ENCODE data around the gene IGSF21. TPM values are rescaled to one million over a fixed set of nuclear protein-coding genes. Genes with fewer than 3 reads are reported as not detected.

Gene IGSF21
- total RNA-seq, 1 donor, result not detected

DNA sequence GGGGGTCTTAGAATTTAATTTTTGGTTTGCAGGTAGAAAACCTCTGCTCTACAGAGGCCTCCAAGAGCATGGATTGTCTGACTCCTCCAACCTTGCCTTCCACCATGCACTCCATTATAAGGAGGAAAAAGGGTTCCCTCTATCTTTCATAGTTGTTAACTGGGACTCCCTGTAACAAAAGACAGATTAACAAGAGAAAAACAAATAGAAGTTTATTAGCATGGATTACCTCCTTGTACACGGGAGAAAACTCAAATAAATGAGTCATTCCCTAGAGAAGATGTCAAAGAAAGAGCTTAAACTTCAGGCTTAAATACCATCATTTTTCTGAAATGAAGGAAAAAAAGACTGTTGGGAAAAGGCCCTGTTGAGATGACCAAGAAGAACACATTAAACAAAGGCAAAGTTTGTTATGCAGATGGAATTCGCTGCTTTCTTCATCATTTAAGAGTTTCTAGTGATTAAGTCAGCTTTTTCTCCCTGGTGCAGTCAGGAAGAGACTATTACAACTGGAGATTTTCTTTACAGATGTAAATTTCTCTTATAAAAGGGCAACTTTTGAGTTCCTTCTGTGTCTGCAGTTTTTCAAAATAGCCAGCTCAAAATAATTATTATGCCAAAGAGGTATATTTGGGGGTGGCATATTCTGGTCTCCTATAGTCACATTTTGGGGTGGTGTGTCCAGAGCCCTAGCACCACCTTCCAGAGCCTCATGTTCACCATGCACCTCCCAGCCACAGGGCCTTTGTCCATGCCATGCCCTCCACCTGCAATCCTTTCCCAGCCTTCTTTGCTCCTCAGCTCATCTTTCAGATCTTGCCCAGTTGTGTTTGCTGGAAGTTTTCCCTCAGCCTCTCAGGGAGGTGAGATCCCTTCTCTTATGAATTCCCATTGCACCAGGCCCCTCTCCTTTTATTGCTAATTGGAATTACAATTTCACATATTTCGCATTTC is 310.0 kb downstream of the IGSF21 start:
- H3K4me3 ChIP-seq (ENCODE audit: insufficient read depth, low read length), result no peak overlapping the region
- no peaks in the 10 kb centered on the region for H3K9me3 ChIP-seq (ENCODE audit: low read depth, low read length)
- DNase-seq (ENCODE audit: insufficient read length, low spot score, missing footprints), result no peak
- no peaks in the 10 kb centered on the region for H3K36me3 ChIP-seq (ENCODE audit: insufficient read depth, low read length)
- H4K20me1 ChIP-seq (ENCODE audit: insufficient read depth, low read length), result no peaks in the 10 kb centered on the region
- H2AFZ ChIP-seq (ENCODE audit: low read length), result no peak overlapping the region
- TF ChIP-seq, protein P1, sequence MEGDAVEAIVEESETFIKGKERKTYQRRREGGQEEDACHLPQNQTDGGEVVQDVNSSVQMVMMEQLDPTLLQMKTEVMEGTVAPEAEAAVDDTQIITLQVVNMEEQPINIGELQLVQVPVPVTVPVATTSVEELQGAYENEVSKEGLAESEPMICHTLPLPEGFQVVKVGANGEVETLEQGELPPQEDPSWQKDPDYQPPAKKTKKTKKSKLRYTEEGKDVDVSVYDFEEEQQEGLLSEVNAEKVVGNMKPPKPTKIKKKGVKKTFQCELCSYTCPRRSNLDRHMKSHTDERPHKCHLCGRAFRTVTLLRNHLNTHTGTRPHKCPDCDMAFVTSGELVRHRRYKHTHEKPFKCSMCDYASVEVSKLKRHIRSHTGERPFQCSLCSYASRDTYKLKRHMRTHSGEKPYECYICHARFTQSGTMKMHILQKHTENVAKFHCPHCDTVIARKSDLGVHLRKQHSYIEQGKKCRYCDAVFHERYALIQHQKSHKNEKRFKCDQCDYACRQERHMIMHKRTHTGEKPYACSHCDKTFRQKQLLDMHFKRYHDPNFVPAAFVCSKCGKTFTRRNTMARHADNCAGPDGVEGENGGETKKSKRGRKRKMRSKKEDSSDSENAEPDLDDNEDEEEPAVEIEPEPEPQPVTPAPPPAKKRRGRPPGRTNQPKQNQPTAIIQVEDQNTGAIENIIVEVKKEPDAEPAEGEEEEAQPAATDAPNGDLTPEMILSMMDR (IDR thresholded peaks at IDR 0.05; ENCODE audit: extremely low read depth, low read depth, low read length), result no peak
- no peaks in the 10 kb centered on the region for H3K79me2 ChIP-seq (ENCODE audit: insufficient read depth, low read length)
- H3K27me3 ChIP-seq (ENCODE audit: insufficient read depth, low read length), result no peaks in the 10 kb centered on the region
- no peaks in the 10 kb centered on the region for H3K4me1 ChIP-seq (ENCODE audit: insufficient read depth, low read length)
- H3K4me2 ChIP-seq (ENCODE audit: insufficient read depth, low read length), result no peak overlapping the region
- H3K27ac ChIP-seq (ENCODE audit: low read depth, low read length), result no peak overlapping the region

DNA sequence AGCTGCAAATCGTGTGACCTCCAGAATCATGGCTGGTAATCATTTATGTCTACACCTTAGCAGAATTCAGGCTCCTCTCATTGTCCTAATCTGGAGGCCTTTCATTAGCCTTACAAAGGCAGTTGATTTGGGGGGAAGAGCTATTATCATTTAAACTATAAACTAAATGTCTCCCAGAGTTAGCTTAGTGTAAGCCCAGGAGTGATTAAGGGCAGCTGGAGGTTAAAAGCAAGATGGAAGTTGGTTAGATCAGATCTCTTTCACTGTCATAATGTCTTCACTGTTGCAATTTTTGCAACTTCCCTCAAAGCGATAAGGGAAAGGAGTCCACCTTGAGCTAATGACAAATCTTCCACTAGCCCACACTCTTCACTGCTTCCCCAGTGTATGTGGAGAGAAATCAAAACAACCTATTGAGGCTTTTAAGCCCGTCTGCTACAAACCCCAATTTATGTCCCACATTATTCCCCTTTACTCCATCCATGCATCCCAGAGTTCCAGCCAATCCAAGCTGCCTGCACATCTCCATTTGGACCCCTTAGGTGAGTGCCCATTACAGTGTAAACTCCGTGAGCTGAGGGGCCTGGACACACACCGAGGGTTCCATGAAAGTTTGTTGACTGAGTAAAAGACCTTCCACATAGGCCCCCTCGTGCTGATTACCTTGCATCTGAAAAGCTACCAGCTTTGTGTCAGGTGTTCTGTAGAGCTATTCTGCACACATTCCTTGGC is 311.7 kb downstream of the IGSF21 start:
- H3K4me2 ChIP-seq (ENCODE audit: insufficient read depth, low read length), result no peak overlapping the region
- H3K27me3 ChIP-seq (ENCODE audit: insufficient read depth, low read length), result no peaks in the 10 kb centered on the region
- no peak for DNase-seq (ENCODE audit: insufficient read length, low spot score, missing footprints)
- no peaks in the 10 kb centered on the region for H3K9me3 ChIP-seq (ENCODE audit: low read depth, low read length)
- H4K20me1 ChIP-seq (ENCODE audit: insufficient read depth, low read length), result no peaks in the 10 kb centered on the region
- H3K36me3 ChIP-seq (ENCODE audit: insufficient read depth, low read length), result no peaks in the 10 kb centered on the region
- TF ChIP-seq, protein P1 (IDR thresholded peaks at IDR 0.05; ENCODE audit: extremely low read depth, low read depth, low read length), result no peak
- H3K79me2 ChIP-seq (ENCODE audit: insufficient read depth, low read length), result no peaks in the 10 kb centered on the region
- no peak overlapping the region for H3K4me3 ChIP-seq (ENCODE audit: insufficient read depth, low read length)
- no peak overlapping the region for H3K27ac ChIP-seq (ENCODE audit: low read depth, low read length)
- no peak overlapping the region for H2AFZ ChIP-seq (ENCODE audit: low read length)
- H3K4me1 ChIP-seq (ENCODE audit: insufficient read depth, low read length), result no peaks in the 10 kb centered on the region

DNA sequence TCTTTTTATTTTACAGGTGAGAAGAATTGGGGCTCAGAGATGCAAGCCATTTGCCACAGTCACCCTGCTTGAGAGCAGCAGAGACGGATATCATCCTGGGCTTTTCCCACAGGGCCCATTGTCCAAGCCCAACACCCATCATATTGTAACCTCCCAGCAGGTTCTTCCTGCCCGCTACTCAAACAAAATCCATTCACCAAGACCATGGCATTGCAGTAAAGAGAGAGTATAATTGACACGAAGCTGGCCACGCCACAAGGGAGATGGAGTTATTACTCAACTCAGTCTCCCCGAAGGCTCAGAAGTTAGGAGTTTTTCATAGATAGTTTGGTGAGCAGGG is 312.2 kb downstream of the IGSF21 start:
- H3K79me2 ChIP-seq (ENCODE audit: insufficient read depth, low read length), result no peaks in the 10 kb centered on the region
- TF ChIP-seq, protein P1 (IDR thresholded peaks at IDR 0.05; ENCODE audit: extremely low read depth, low read depth, low read length), result no peak
- H4K20me1 ChIP-seq (ENCODE audit: insufficient read depth, low read length), result no peaks in the 10 kb centered on the region

More for the DNA sequence above, 312.2 kb downstream of the IGSF21 start:
- no peak overlapping the region for H3K4me3 ChIP-seq (ENCODE audit: insufficient read depth, low read length)
- H3K9me3 ChIP-seq (ENCODE audit: low read depth, low read length), result no peaks in the 10 kb centered on the region
- H3K27me3 ChIP-seq (ENCODE audit: insufficient read depth, low read length), result no peaks in the 10 kb centered on the region
- no peaks in the 10 kb centered on the region for H3K36me3 ChIP-seq (ENCODE audit: insufficient read depth, low read length)
- no peak overlapping the region for H3K4me2 ChIP-seq (ENCODE audit: insufficient read depth, low read length)
- no peak for DNase-seq (ENCODE audit: insufficient read length, low spot score, missing footprints)
- no peaks in the 10 kb centered on the region for H3K4me1 ChIP-seq (ENCODE audit: insufficient read depth, low read length)
- no peak overlapping the region for H2AFZ ChIP-seq (ENCODE audit: low read length)
- H3K27ac ChIP-seq (ENCODE audit: low read depth, low read length), result no peak overlapping the region
